Nephron (organoid): Measurements from ENCODE around the gene ALDH5A1.

ENCODE experiments used
- H3K27ac Mint-ChIP-seq, 3 experiments: 2 replicates each; pipeline ENCODE4 v1.8.0; 2020; ENCODE audit warnings: mixed read lengths in 3 of 3, mild to moderate bottlenecking in 2 of 3, moderate library complexity in 1 of 3
- H3K27me3 Mint-ChIP-seq: 2 replicates; pipeline ENCODE4 v1.8.0; 2021; ENCODE audit warnings: low read depth, mild to moderate bottlenecking, moderate library complexity, mixed read lengths
- H3K36me3 Mint-ChIP-seq: 2 replicates; pipeline ENCODE4 v1.8.0; 2020; ENCODE audit warnings: low read depth, mixed read lengths
- H3K4me1 Mint-ChIP-seq: 2 replicates; pipeline ENCODE4 v1.8.0; 2020; ENCODE audit warnings: mixed read lengths
- H3K4me3 Mint-ChIP-seq, 3 experiments: 2 replicates each; pipeline ENCODE4 v1.8.0; 2020; ENCODE audit warnings: mild to moderate bottlenecking in 3 of 3, mixed read lengths in 3 of 3, moderate library complexity in 2 of 3
- H3K9me3 Mint-ChIP-seq: 2 replicates; pipeline ENCODE4 v1.8.0; 2020; ENCODE audit warnings: mixed read lengths
- TF ChIP-seq, protein P1 (sequence below), 3 experiments: fragments of 200-600 bp; sonication (generic); IDR thresholded peaks; one replicate each; pipeline ENCODE4 v1.5.0; 2021; ENCODE audit warnings: antibody characterized with exemption in 3 of 3; ENCODE audit not compliant: unreplicated experiment in 3 of 3

Gene ALDH5A1

DNA sequence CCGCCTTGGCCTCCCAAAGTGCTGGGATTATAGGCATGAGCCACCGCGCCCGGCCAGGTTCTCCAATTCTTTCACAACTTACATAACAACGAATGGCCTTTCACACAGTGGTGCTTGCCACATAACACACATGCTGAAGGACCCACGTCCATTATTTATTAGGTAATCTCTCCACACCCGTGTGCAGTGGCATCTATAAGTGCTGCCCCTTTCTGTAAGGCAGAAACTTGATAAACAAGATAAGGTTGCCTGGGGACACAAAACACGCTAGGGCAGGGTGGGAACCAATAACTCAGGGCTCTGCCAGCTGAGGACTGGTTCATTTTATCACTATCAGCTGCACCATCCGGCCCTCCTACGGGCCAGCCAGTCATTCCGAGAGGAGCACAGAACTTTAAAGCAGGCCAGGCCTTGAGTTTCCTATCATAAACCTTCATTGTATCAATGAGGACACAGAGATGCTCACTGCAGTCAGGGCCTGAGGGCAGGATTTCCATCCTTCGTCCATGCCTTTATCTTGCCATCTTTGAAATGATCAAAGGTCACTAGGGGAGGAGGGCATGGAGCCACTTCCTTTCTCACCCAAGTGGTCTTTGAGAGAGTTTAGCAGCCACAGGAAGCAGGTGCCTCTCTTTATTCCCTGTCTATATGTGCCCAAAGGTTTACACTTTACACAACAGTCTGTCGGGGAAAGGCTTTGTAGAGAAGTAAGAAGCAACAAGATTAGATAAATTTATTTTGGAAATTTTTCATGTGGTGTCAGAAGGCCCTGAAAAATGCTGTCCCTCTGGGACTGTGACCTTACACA is 43.0 kb upstream of the ALDH5A1 start:
- H3K27me3 Mint-ChIP-seq: peaks cover under 1% of the 10 kb centered on the region
- no peak overlapping the region for H3K4me3 Mint-ChIP-seq
- TF ChIP-seq, protein P1, sequence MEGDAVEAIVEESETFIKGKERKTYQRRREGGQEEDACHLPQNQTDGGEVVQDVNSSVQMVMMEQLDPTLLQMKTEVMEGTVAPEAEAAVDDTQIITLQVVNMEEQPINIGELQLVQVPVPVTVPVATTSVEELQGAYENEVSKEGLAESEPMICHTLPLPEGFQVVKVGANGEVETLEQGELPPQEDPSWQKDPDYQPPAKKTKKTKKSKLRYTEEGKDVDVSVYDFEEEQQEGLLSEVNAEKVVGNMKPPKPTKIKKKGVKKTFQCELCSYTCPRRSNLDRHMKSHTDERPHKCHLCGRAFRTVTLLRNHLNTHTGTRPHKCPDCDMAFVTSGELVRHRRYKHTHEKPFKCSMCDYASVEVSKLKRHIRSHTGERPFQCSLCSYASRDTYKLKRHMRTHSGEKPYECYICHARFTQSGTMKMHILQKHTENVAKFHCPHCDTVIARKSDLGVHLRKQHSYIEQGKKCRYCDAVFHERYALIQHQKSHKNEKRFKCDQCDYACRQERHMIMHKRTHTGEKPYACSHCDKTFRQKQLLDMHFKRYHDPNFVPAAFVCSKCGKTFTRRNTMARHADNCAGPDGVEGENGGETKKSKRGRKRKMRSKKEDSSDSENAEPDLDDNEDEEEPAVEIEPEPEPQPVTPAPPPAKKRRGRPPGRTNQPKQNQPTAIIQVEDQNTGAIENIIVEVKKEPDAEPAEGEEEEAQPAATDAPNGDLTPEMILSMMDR (IDR thresholded peaks at IDR 0.05; ENCODE audit: unreplicated experiment in 3 of 3): no peak
- no peaks in the 10 kb centered on the region for H3K36me3 Mint-ChIP-seq
- H3K9me3 Mint-ChIP-seq: no peaks in the 10 kb centered on the region
- no peak overlapping the region for H3K27ac Mint-ChIP-seq
- H3K4me1 Mint-ChIP-seq: no peaks in the 10 kb centered on the region

DNA sequence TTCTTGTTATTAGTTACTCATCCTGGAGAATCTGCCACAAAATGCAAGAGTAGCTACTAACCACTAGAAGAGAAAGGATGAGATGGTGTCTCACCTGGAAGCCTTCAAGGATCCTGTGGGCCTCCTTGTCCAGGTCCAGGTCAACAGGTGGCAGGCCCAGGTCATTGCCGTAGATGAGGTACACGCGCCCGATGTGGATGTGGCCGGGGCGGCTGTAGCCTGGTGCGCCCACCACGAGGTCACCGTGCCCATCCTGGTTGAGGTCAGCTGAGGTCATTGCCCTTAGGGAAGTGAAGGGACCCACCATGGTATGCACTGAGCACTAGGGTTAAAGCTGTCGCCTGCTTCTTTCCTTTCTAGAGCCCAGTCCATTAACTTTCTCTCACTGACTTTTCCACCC is 40.8 kb upstream of the ALDH5A1 start:
- Mint-ChIP-seq H3K36me3 (no peaks in the 10 kb centered on the region), H3K4me3 (no peak overlapping the region), H3K27me3 (no peaks in the 10 kb centered on the region), H3K4me1 (no peaks in the 10 kb centered on the region), H3K27ac (no peak overlapping the region), H3K9me3 (no peaks in the 10 kb centered on the region)
- TF ChIP-seq, protein P1 (IDR thresholded peaks at IDR 0.05; ENCODE audit: unreplicated experiment in 3 of 3): no peak

DNA sequence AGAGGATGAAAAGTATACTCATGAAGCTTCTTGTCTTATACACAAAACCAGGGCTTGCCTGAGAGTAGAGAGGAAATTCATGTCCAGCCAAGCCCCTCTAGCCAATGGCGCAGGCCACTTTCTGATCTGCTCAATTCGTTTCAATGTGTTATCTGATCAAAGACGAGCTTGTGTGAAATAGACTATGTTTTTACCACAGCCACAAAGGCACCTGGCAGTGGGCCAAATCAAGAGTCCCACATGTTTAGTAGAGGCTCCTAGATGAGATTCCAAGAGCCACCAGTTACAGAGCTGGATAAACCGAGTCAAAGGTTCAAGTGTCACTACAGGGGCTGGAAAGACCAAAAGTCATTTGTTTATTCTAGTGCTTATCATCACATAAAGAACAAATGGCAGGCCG is 40.3 kb upstream of the ALDH5A1 start:
- Mint-ChIP-seq H3K4me1 (no peaks in the 10 kb centered on the region), H3K36me3 (no peaks in the 10 kb centered on the region), H3K4me3 (no peak overlapping the region), H3K27me3 (no peaks in the 10 kb centered on the region), H3K27ac (no peak overlapping the region), H3K9me3 (no peaks in the 10 kb centered on the region)
- TF ChIP-seq, protein P1 (IDR thresholded peaks at IDR 0.05; ENCODE audit: unreplicated experiment in 3 of 3): no peak

DNA sequence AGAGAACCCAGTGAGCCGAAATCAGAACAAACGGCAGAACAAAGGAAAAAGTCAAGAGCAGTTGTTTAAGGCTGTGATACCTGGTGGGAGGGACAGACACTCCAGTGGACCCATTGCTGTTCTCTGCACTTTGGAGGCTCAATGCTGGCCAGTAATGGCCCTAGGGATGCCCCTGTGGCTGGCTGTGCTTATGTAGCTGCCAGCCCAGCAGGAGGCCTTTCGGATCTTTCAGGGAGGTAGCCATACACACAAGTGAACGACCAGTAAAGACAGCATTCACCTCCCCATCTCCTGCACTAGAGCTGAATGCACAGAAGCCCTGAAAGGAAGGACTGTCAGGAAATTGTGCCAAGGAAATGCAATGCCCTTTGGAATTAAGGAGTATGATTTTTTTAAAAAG is 39.7 kb upstream of the ALDH5A1 start:
- Mint-ChIP-seq H3K36me3 (no peaks in the 10 kb centered on the region), H3K4me3 (no peak overlapping the region), H3K27ac (no peak overlapping the region), H3K4me1 (no peaks in the 10 kb centered on the region), H3K9me3 (no peaks in the 10 kb centered on the region), H3K27me3 (no peaks in the 10 kb centered on the region)
- TF ChIP-seq, protein P1 (IDR thresholded peaks at IDR 0.05; ENCODE audit: unreplicated experiment in 3 of 3): no peak

DNA sequence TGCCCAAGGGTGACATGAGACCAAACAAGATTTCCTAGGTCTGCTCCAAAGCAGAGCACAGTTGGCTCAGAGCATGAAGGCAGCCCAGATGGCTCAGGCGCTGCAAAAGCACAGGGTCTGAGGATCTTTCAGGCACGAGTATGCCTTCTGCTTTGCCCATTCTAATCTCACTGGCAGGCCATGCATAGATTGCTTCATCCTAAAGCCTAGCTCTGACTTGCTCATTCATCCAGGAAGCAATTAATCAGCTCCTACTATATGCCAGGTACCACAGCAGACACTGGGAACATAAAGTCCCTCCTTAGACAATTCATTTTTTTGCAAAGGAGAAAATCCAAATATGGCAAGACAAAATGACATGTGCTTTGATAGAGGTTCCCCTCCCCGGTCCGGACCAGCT is 36.6 kb upstream of the ALDH5A1 start:
- Mint-ChIP-seq H3K27me3 (no peaks in the 10 kb centered on the region), H3K27ac (no peak overlapping the region), H3K36me3 (no peaks in the 10 kb centered on the region), H3K9me3 (no peaks in the 10 kb centered on the region), H3K4me3 (no peak overlapping the region), H3K4me1 (no peaks in the 10 kb centered on the region)
- TF ChIP-seq, protein P1 (IDR thresholded peaks at IDR 0.05; ENCODE audit: unreplicated experiment in 3 of 3): no peak

DNA sequence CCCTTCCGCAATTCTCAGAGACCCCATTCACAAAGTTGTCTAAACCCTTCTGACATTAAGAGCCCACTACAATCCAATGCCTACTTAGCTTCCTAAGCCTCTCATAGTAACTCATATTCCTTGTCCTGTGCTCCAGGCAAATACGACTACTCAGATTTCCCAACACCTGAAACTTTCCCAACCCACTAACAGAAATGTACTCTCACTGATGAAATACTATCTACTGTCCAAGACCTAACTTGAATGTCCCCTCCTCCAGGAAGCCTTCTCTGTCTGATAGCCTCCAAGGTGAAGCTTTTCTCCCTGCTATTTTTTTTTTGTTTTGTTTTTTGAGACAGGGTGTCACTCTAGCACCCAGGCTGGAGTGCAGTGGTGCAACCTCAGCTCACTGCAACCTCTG is 35.8 kb upstream of the ALDH5A1 start:
- no peaks in the 10 kb centered on the region for H3K36me3 Mint-ChIP-seq
- no peaks in the 10 kb centered on the region for H3K9me3 Mint-ChIP-seq
- H3K4me1 Mint-ChIP-seq: no peaks in the 10 kb centered on the region
- H3K27ac Mint-ChIP-seq: no peak overlapping the region
- TF ChIP-seq, protein P1 (IDR thresholded peaks at IDR 0.05; ENCODE audit: unreplicated experiment in 3 of 3): no peak
- no peaks in the 10 kb centered on the region for H3K27me3 Mint-ChIP-seq
- H3K4me3 Mint-ChIP-seq: no peak overlapping the region
